HG02852 (cell line): ENCODE measurements around the gene SH3BGR.
"Not testable (repeated sequence)": the region's sequence is repeated elsewhere in the genome, so short reads cannot be mapped to it uniquely, and the experiment has no call there.

Source experiments
- ATAC-seq: cut with Tn5 transposase; IDR thresholded peaks from one replicate; pipeline ENCODE4 v1.9.1; 2021; ENCODE audit warnings: mild to moderate bottlenecking, moderate library complexity; ENCODE audit not compliant: unreplicated experiment

The SH3BGR gene

DNA sequence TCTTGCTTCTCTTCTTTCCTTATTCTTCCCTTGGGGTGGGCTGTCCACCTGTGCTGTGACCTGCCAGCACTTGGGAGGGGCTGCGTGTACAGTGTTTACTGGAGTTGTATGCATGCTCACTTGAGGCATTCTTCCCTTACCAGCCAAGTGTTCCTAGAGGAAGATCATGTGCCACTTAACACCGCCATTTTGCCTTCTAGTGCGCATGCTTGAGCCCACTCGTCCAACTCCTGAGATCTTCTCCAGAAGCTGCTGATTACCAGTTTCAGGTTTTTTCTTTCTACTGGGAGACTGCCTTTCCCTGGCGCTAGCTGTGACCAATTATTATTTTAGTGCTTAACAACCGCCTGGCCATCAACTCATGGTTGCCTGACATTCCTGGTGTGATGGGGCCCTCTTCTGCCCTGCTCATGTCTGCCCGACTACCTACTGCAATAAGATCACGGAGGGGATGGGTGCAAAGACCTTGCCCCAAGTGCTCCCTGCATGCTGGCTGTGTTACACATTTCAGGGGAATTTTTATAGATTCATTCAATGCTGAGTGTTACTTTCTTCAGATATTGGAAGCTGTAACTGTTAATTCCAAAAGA lies 86.8 kb downstream of the SH3BGR start:
- ATAC-seq = no peak

DNA sequence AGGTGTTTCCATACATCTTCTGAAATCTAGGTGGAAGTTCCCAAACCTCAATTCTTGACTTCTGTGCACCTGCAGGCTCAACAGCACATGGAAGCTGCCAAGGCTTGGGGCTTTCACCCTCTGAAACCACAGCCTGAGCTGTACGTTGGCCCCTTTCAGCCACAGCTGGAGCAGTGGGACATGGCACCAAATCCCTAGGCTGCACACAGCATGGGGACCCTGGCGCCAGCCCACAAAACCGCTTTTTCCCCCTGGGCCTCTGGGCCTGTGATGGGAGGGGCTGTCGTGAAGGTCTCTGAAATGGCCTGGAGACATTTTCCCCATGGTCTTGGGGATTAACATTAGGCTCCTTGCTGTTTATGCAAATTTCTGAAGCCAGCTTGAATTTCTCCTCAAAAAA lies 88.6 kb downstream of the SH3BGR start:
- ATAC-seq = not testable (repeated sequence)

DNA sequence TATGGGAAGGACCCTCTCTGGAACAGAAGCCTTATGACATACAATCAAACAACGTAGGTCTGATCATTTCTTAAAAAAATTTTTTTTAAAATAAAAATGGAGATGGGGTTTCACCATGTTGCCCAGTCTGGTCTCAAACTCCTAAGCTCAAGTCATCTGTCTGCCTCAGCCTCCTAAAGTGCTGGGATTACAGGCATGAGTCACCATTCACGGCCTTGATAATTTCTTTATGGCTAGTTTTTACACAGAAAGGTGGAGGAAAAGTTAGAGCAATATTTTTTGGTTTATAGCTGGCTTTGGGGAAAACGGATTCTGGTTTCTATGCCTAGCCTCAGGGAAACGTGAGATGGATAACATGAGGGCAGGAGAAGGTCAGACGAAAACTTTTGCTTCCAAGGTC lies 91.0 kb downstream of the SH3BGR start:
- ATAC-seq = no peak

DNA sequence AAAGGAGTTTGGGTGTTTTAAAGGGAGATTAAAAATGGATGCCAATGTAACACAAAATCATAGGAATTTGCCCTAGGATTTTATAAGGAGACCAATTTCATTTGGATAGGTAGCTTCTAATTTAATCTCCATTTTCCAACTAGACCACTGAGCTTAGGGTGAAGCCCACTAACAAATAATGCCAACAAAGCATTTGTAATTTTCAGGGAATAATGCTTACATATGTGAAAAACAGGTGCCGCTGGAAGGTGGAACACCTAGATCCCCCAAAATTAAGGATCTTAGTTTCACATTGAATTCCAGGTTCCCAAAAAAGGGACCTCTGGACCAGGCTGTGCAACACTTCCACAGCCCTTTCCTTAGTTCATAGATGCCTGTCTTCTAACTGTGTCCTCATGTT lies 94.8 kb downstream of the SH3BGR start:
- no peak for ATAC-seq

DNA sequence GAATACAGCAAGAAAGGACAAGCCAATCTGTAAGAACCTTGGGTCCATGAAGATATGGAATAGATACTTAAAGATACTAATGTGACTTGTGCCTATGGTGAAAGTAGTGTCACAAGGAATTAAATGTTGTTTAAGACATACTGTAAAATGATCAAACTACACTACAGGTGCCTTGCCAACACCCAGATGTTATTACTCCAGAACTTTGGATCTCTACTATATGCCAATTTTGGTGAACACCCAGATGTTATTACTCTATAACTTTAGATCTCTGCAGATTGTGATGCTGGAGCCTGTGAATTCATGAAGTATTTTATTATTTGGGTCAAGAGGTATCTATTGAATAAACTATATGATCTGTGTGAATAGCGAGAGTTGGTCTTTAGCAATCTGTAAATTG lies 101.1 kb downstream of the SH3BGR start:
- ATAC-seq = no peak

DNA sequence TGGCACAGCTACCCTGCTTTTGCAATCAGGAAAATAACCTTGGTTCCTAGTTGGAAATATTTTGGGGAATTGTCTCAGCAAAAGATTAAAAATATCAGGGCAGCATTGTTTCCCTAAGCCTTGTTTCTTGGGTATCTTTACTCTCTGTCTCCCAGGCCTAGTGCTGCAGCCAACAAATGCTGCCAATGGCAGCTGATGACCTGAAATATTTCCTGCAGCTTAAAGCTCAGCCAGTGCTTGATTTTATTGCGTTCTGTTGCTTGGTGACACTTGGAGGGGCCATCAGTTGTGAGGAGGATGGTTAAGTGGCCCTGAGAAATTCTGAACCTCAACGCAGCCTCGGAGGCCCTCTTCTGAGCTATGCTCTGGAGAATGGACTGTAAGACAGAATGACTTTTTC lies 101.6 kb downstream of the SH3BGR start:
- no peak for ATAC-seq

DNA sequence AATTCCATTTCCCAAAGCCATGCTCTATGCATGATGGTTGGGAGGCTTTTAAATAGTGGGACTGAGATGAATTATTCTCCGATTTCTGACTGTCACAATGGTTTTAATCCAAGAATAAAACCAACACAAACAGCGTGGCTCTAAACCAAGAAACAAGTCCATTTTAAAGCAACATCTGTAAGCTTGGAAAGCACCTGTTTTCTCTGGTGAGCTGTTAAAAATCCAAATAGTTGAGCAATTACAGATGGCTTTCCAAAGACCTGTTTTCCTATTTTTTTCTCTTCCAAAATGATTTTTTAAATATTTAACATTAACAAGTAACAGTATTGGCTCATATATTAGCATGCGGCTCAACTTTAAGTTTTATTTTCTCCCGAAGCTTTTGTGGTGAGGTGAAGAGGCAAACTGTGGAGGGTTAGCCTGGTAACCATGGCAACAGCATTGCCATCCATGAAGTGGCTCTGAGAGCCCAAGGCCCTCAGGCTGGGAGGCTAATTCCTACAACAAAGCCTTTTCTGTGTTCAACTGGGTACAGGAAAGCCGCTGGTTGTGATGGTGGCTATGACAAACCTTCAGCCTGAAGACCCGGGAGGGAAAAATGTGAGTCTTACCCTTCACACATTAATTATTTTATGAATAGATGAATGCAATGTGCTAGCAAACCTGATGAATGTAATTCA lies 104.3 kb downstream of the SH3BGR start:
- no peak for ATAC-seq

DNA sequence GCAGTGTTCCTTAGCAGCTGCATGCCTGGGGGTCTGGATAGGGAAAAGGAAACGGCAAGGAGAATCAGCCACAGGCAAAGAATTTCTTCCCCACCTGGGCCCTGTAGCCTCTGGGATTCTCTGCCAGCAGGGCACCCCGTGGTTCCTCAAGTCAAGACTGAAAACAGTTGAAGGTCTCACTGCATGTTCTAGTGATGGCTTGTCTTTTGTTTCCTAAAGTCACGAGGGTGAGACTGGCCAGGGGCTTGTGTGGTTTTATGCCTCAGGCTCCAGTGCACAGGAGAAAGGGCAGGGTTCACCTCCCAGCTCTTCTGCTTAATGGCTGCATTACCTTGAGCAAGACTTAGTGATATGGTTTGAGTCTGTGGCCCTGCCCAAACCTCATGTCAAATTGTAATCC lies 107.7 kb downstream of the SH3BGR start:
- no peak for ATAC-seq

DNA sequence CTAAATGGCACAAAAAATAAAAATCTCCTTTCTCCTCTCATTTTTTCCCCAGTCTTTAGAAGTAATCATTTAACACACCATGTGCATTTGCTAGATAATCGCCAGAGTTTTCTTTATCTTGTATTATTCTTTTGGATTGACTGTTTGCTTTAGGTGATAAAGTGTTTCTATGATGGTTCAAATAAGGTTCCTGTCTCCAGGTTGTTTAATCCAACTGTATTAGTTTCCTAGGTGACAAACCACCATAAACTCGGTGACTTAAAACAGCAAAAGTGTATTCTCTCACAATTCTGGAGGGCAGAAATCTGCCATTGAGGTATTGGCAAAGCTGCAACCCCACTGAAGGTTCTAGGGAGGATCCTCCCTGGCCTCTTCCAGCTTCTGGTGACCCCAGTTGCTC lies 109.4 kb downstream of the SH3BGR start:
- ATAC-seq = no peak

DNA sequence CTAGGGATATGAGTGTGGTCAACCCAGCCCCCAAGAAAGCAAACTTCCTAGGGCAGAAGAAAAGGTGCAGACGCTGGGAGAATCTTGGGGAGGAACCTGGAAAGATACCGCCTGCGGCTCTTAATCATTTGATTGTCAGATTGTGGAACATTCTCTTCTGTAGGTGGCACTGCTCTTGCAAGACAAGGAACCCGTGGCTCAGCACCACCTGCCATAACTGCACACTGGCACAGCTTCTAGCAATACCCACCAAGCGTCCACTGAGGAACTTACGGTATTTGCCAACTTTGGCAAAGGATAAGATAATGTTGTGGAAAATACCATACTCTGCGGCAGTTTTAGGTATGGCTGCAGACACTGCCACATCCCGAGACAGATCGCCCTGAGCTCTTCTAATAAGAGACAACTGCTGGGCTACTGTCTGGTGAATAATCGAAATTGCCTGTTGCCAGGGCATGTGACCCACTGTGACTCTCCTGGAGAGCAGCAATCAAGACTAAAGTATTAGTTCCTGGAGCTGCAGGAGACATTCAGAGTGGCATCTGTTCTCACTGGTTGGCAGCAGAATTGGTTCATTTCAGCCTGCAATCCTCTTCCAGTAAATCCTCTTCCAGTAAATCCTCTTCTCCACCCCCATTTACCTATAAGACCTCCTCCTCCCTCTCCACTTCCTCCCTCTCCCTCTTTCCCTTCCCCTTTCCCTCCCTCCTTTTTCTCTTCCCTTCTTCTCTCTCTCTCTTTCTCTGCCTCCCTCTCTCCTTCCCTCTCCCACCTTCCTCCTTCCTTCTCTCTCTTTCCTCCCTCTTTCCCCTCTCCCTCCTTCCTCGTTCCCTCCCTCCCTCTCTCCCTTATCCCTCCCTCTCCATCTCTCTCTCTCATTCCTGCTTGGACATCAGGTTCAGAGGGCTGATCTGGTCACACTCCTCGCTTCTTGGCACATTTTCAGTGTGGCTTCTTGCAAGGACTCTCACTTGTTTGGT lies 111.3 kb downstream of the SH3BGR start:
- ATAC-seq = no peak

DNA sequence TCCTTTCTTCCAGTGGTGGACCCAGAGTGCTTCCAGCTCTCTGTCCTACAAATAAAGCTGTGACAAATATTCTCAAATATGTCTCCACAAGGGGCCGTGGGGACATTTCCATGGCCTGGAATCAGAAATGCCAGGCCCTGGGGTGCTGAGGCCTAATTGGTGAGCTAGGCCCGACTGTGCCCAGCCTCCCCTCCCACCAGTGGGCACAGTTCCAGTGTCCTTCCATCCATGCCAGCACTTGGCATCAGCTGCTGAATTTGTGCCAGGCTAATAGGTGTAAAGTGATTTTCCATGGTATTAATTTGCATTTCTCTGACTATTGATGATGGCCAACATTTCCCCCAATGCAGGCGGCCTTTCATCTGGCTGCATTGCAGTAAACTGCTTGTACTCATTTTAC lies 112.4 kb downstream of the SH3BGR start:
- ATAC-seq = no peak
